HepG2 (cell line): ENCODE data around the gene RCAN2. TPM values are rescaled to one million over a fixed set of nuclear protein-coding genes. Genes with fewer than 3 reads are reported as not detected.

Experiments used
- FOSL2 ChIP-seq: sonication (generic); formaldehyde crosslinking; IDR thresholded peaks from 2 replicates; pipeline ENCODE4 v1.4.0; 2020; ENCODE audit warnings: missing genetic modification reagents
- MIXL1 ChIP-seq: IDR thresholded peaks from 2 replicates; pipeline ENCODE4 v1.6.1; 2016
- NKX3-1 ChIP-seq: sonication (generic); formaldehyde crosslinking; IDR thresholded peaks from 2 replicates; pipeline ENCODE4 v1.5.0; 2020; ENCODE audit warnings: missing genetic modification reagents
- SRSF1 ChIP-seq: fragments of 200-400 bp; formaldehyde crosslinking; optimal IDR thresholded peaks from 2 replicates; pipeline ENCODE3; 2017; ENCODE audit warnings: mild to moderate bottlenecking, low read depth, low read length, moderate library complexity
- ZBTB44 ChIP-seq: sonication (generic); formaldehyde crosslinking; IDR thresholded peaks from 2 replicates; pipeline ENCODE4 v1.4.0; 2020; ENCODE audit warnings: missing genetic modification reagents
- ZNF276 ChIP-seq: sonication (generic); formaldehyde crosslinking; IDR thresholded peaks from 2 replicates; pipeline ENCODE4 v1.4.0; 2020; ENCODE audit warnings: mild to moderate bottlenecking, low read depth, missing genetic modification reagents
- ZNF280B ChIP-seq: sonication (generic); formaldehyde crosslinking; IDR thresholded peaks from 2 replicates; pipeline ENCODE4 v1.5.0; 2020; ENCODE audit warnings: missing genetic modification reagents, mild to moderate bottlenecking, borderline replicate concordance
- polyA plus RNA-seq, 8 experiments: library from polyadenylated mRNA; depleted of rRNA in 3 of 8; stranded (reverse) in 7 of 8; unstranded in 1 of 8; fragments of >200 nt; fragmentation: Illumina TruSeq in 4 of 8; extraction: Trizol in 4 of 8; gene quantifications; 2 replicates each; pipeline versions ENCODE4 v1.2.1 to v1.2.3, GENCODE V29; 2011 to 2016; ENCODE audit warnings: low read depth in 4 of 8, missing spikeins in 1 of 8, mixed read lengths in 1 of 8; ENCODE audit not compliant: insufficient read depth in 1 of 8
- total RNA-seq, 5 experiments: library from RNA; depleted of rRNA; stranded (reverse); fragments of >200 nt; fragmentation: Illumina TruSeq; extraction: Trizol; gene quantifications; 2 replicates each; pipeline ENCODE4 v1.2.3, GENCODE V29; 2016; ENCODE audit warnings: low read depth in 1 of 5

The RCAN2 gene
- total and polyA plus RNA-seq, 2 of the 13 experiments (the other 11 are each of a cell fraction or from before 2014, with no cell fraction given), result not detected

GRCh38 chr6:46491628-46492547 is 639 bp upstream of the RCAN2 start (continued):
- TF ChIP-seq ZNF276 (CRISPR knock-in tag) (no peak), ZBTB44 (no peak), SRSF1 (no peak), FOSL2 (CRISPR knock-in tag) (no peak), MIXL1 (no peak), NKX3-1 (no peak), ZNF280B (CRISPR knock-in tag) (no peak)
